ENCODE measurements around the gene WDR62. TPM values are rescaled to one million over a fixed set of nuclear protein-coding genes. Genes with fewer than 3 reads are reported as not detected.

Gene WDR62
- total RNA-seq, 1 donor from 2014 or later = 2.4 TPM

DNA sequence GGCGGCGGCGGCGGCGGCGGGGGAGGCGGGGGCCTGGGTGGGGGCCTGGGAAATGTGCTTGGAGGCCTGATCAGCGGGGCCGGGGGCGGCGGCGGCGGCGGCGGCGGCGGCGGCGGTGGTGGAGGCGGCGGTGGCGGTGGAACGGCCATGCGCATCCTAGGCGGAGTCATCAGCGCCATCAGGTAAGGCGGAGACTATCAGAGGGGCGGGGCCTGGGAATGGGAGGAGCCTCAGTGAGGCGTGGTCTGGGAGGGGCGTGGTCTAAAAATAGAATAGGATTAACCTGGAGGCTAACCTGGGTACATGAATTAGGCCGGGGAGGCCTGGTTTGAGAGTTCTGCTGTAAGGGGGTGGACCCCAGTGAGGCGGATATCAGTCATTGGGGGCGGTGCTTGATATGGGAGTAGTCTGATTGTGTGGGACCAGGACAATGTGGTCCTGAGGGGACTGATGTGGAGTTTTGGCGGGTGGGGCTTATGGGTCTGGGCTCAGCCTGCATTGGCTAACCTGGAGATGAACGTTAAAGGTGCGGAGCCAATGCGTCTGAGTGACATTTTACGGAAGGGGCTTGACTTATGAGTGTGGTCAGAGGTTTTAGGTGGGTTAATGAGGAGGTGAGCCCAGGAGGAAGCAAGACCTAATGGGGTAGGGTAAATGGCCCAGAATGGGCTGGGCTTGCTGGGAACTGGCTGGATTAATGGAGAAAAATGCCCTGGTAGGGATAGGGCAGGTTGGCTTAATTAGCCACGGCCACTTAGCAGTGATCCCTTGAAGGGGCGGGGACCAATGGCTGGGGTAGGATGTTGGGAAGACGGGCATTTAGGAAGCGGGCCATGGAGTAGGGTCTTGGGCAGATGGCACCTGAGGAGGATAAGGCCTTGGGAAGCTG is 86.6 kb downstream of the WDR62 start:
- H3K4me3 ChIP-seq (ENCODE audit: insufficient read depth, low read depth, low read length) = peak overlapping the region; percentile 90
- no peaks in the 10 kb centered on the region for H3K9me3 ChIP-seq (ENCODE audit: insufficient read depth, low read depth, low read length)
- Mint-ChIP-seq H3K27me3 (ENCODE audit: low read depth, unreplicated experiment) (no peaks in the 10 kb centered on the region), H3K27ac (ENCODE audit: unreplicated experiment) (peak overlapping the region; percentile 88), H3K9me3 (ENCODE audit: unreplicated experiment) (peaks cover 3% of the 10 kb centered on the region), H3K36me3 (ENCODE audit: low read depth, unreplicated experiment) (peaks cover 22% of the 10 kb centered on the region), H3K4me1 (ENCODE audit: low read depth, unreplicated experiment) (peaks cover 6% of the 10 kb centered on the region), H3K4me3 (ENCODE audit: unreplicated experiment) (peak overlapping the region; percentile 98)
- H3K9ac ChIP-seq (ENCODE audit: low read length) = peak overlapping the region; percentile 98
- H3K4me1 ChIP-seq (ENCODE audit: insufficient read depth, low read length) = peaks cover 15% of the 10 kb centered on the region
- peaks cover 51% of the 10 kb centered on the region for H3K79me2 ChIP-seq (ENCODE audit: insufficient read depth, low read length)
- no peak overlapping the region for H2AFZ ChIP-seq (ENCODE audit: low read depth, low read length)
- H3K36me3 ChIP-seq (ENCODE audit: insufficient read depth, low read length) = peaks cover 26% of the 10 kb centered on the region
- peak overlapping the region; percentile 95 for H3K4me2 ChIP-seq (ENCODE audit: low read length)
- H3K27me3 ChIP-seq (ENCODE audit: insufficient read depth, low read length) = no peaks in the 10 kb centered on the region
- peaks cover 40% of the 10 kb centered on the region for H4K20me1 ChIP-seq (ENCODE audit: insufficient read depth, low read length)
- FAIRE-seq = no peak
- H3K27ac ChIP-seq (ENCODE audit: low read depth, low read length) = peak overlapping the region; percentile 9
- TF ChIP-seq EZH2 (IDR thresholded peaks at IDR 0.05; ENCODE audit: insufficient read depth, low read length) = no peak
- TF ChIP-seq, protein P1, sequence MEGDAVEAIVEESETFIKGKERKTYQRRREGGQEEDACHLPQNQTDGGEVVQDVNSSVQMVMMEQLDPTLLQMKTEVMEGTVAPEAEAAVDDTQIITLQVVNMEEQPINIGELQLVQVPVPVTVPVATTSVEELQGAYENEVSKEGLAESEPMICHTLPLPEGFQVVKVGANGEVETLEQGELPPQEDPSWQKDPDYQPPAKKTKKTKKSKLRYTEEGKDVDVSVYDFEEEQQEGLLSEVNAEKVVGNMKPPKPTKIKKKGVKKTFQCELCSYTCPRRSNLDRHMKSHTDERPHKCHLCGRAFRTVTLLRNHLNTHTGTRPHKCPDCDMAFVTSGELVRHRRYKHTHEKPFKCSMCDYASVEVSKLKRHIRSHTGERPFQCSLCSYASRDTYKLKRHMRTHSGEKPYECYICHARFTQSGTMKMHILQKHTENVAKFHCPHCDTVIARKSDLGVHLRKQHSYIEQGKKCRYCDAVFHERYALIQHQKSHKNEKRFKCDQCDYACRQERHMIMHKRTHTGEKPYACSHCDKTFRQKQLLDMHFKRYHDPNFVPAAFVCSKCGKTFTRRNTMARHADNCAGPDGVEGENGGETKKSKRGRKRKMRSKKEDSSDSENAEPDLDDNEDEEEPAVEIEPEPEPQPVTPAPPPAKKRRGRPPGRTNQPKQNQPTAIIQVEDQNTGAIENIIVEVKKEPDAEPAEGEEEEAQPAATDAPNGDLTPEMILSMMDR (IDR thresholded peaks at IDR 0.05; ENCODE audit: insufficient read depth, low read depth, low read length) = no peak
- DNase-seq (ENCODE audit: low read depth) = peak; percentile 53

DNA sequence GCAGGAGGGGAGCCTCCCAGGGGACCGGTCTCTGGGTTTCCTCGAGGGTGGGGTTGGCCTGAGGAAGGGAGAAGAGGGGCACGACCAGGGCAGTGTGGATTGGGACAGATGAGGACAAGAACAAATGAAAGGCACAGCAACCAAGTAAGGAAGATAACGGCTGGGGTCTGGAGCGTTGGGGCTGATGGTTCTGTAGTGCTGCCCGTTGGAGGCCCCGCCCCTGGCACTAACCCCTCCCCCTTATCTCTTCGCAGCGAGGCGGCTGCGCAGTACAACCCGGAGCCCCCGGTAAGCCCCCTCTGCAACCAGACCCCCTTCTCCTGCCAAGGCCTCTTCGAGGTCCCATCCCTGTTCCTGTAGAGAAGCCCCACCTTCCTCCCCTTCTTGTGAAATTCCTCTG is 87.3 kb downstream of the WDR62 start:
- peaks cover 3% of the 10 kb centered on the region for H3K9me3 Mint-ChIP-seq (ENCODE audit: unreplicated experiment)
- DNase-seq (ENCODE audit: low read depth) = no peak
- no peaks in the 10 kb centered on the region for H3K27me3 ChIP-seq (ENCODE audit: insufficient read depth, low read length)
- peak overlapping the region; percentile 98 for H3K4me3 Mint-ChIP-seq (ENCODE audit: unreplicated experiment)
- peaks cover 48% of the 10 kb centered on the region for H4K20me1 ChIP-seq (ENCODE audit: insufficient read depth, low read length)
- H3K9me3 ChIP-seq (ENCODE audit: insufficient read depth, low read depth, low read length) = no peaks in the 10 kb centered on the region
- no peak for FAIRE-seq
- no peak overlapping the region for H3K27ac ChIP-seq (ENCODE audit: low read depth, low read length)
- no peak overlapping the region for H3K9ac ChIP-seq (ENCODE audit: low read length)
- H3K27ac Mint-ChIP-seq (ENCODE audit: unreplicated experiment) = peak overlapping the region; percentile 41
- H3K36me3 ChIP-seq (ENCODE audit: insufficient read depth, low read length) = peaks cover 33% of the 10 kb centered on the region
- peak overlapping the region; percentile 85 for H3K4me2 ChIP-seq (ENCODE audit: low read length)
- peaks cover 27% of the 10 kb centered on the region for H3K36me3 Mint-ChIP-seq (ENCODE audit: low read depth, unreplicated experiment)
- TF ChIP-seq, protein P1 (IDR thresholded peaks at IDR 0.05; ENCODE audit: insufficient read depth, low read depth, low read length) = no peak
- no peak for TF ChIP-seq EZH2 (IDR thresholded peaks at IDR 0.05; ENCODE audit: insufficient read depth, low read length)
- peaks cover 6% of the 10 kb centered on the region for H3K4me1 Mint-ChIP-seq (ENCODE audit: low read depth, unreplicated experiment)
- H2AFZ ChIP-seq (ENCODE audit: low read depth, low read length) = no peak overlapping the region
- H3K79me2 ChIP-seq (ENCODE audit: insufficient read depth, low read length) = peaks cover 54% of the 10 kb centered on the region
- no peaks in the 10 kb centered on the region for H3K27me3 Mint-ChIP-seq (ENCODE audit: low read depth, unreplicated experiment)
- H3K4me3 ChIP-seq (ENCODE audit: insufficient read depth, low read depth, low read length) = no peak overlapping the region
- peaks cover 10% of the 10 kb centered on the region for H3K4me1 ChIP-seq (ENCODE audit: insufficient read depth, low read length)

DNA sequence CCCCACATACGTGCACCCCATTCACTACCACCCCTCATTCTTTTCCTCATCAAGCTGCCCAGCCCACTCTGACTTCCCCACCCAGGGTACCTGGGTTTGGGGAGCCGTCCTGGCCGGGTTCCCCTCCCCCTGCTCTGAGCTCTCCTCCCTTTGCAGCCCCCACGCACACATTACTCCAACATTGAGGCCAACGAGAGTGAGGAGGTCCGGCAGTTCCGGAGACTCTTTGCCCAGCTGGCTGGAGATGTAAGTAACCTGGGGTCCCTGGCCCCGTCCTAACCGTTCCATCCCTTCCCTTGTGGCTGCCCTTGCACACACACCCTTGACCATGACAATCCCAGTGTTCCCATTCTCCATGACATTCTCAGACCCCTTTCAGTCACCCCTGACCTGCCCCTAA is 87.8 kb downstream of the WDR62 start:
- Mint-ChIP-seq H3K4me1 (ENCODE audit: low read depth, unreplicated experiment) (peaks cover 6% of the 10 kb centered on the region), H3K27ac (ENCODE audit: unreplicated experiment) (no peak overlapping the region), H3K27me3 (ENCODE audit: low read depth, unreplicated experiment) (no peaks in the 10 kb centered on the region), H3K9me3 (ENCODE audit: unreplicated experiment) (peaks cover 3% of the 10 kb centered on the region), H3K4me3 (ENCODE audit: unreplicated experiment) (peak overlapping the region; percentile 62), H3K36me3 (ENCODE audit: low read depth, unreplicated experiment) (peaks cover 31% of the 10 kb centered on the region)
- TF ChIP-seq EZH2 (IDR thresholded peaks at IDR 0.05; ENCODE audit: insufficient read depth, low read length) = no peak
- TF ChIP-seq, protein P1 (IDR thresholded peaks at IDR 0.05; ENCODE audit: insufficient read depth, low read depth, low read length) = no peak
- Histone ChIP-seq H4K20me1 (ENCODE audit: insufficient read depth, low read length) (peaks cover 51% of the 10 kb centered on the region), H3K9ac (ENCODE audit: low read length) (no peak overlapping the region), H3K27me3 (ENCODE audit: insufficient read depth, low read length) (no peaks in the 10 kb centered on the region), H3K9me3 (ENCODE audit: insufficient read depth, low read depth, low read length) (no peaks in the 10 kb centered on the region), H3K36me3 (ENCODE audit: insufficient read depth, low read length) (peaks cover 35% of the 10 kb centered on the region), H3K27ac (ENCODE audit: low read depth, low read length) (no peak overlapping the region), H3K79me2 (ENCODE audit: insufficient read depth, low read length) (peaks cover 55% of the 10 kb centered on the region), H3K4me3 (ENCODE audit: insufficient read depth, low read depth, low read length) (no peak overlapping the region), H3K4me1 (ENCODE audit: insufficient read depth, low read length) (peaks cover 7% of the 10 kb centered on the region), H2AFZ (ENCODE audit: low read depth, low read length) (no peak overlapping the region), H3K4me2 (ENCODE audit: low read length) (no peak overlapping the region)
- FAIRE-seq = no peak
- no peak for DNase-seq (ENCODE audit: low read depth)
